SK-MEL-5 (cell line): ENCODE measurements around the gene RNU2-63P. TPM values are rescaled to one million over a fixed set of nuclear protein-coding genes. Genes with fewer than 3 reads are reported as not detected.
"Not testable (repeated sequence)": the region's sequence is repeated elsewhere in the genome, so short reads cannot be mapped to it uniquely, and the experiment has no call there.

Experiments used
- DNase-seq: peaks from one replicate; pipeline ENCODE4 v3.0.0-alpha.2; 2016; ENCODE audit warnings: low read depth, low spot score
- in situ Hi-C: cut with HindIII; loops from 2 replicates; pipeline ENCODE4 v1.10.0; 2016; ENCODE audit warnings: low sequenced_read_pairs, high pct_unique_total_duplicates, low pct_unique_long_range_greater_than_20kb
- polyA plus RNA-seq, 2 experiments: library from polyadenylated mRNA; depleted of rRNA; stranded (reverse); fragments of >200 nt; gene quantifications; 2 replicates each; pipeline ENCODE4 v1.2.3, GENCODE V29; 2015
- total RNA-seq: library from RNA; depleted of rRNA; stranded (reverse); fragments of >200 nt; shearing (Covaris generic); gene quantifications from 2 replicates; pipeline ENCODE4 v1.2.3, GENCODE V29; 2014; rRNA removed

Gene RNU2-63P
- not detected in 2 replicates for total RNA-seq
- not detected in 2 replicates for polyA plus RNA-seq (2015; cell fraction: cytosol; rRNA removed)
- polyA plus RNA-seq (2015; cell fraction: nucleus; rRNA removed): not detected in 2 replicates

GRCh38 chr2:88016086-88016959 is at the start of gene RNU2-63P:
Gene RNU2-63P, minus strand, starts transcription at chr2:88016547.
- DNase-seq: peak; percentile 39
- in situ Hi-C loops: no loop called here

- DNase-seq: no peak
- in situ Hi-C loops: no loop called here
These were observed 44.9 kb upstream of the RNU2-63P start for GRCh38 chr2:88061295-88061694.

GRCh38 chr2:88060907-88061275 is 44.5 kb upstream of the RNU2-63P start:
- in situ Hi-C loops: no loop called here
- no peak for DNase-seq

- peak; percentile 75 for DNase-seq
- in situ Hi-C loops: no loop called here
These were observed 43.9 kb upstream of the RNU2-63P start for GRCh38 chr2:88059979-88060906.

- in situ Hi-C loops: no loop called here
- no peak for DNase-seq
These were observed 41.8 kb upstream of the RNU2-63P start for GRCh38 chr2:88058191-88058590.

GRCh38 chr2:88057437-88057844 is 41.1 kb upstream of the RNU2-63P start:
- in situ Hi-C loops: no loop called here
- DNase-seq: no peak

GRCh38 chr2:88055371-88056128 is 39.2 kb upstream of the RNU2-63P start, which contains the start of gene KRCC1:
Gene KRCC1, minus strand, starts transcription at chr2:88055783. Its CDS starts 27,220 bp downstream, at chr2:88028563.
- DNase-seq: peak; percentile 96
- in situ Hi-C loops: no loop called here

GRCh38 chr2:88054782-88055370 is 38.5 kb upstream of the RNU2-63P start:
- DNase-seq: peak; percentile 41
- in situ Hi-C loops: no loop called here

GRCh38 chr2:88053934-88054781 is 37.8 kb upstream of the RNU2-63P start:
- DNase-seq: no peak
- in situ Hi-C loops: no loop called here

GRCh38 chr2:88053296-88053695 is 36.9 kb upstream of the RNU2-63P start:
- DNase-seq: no peak
- in situ Hi-C loops: no loop called here

- in situ Hi-C loops: no loop called here
- DNase-seq: no peak
These were observed 35.4 kb upstream of the RNU2-63P start for GRCh38 chr2:88051792-88052191.

GRCh38 chr2:88049622-88050021 is 33.3 kb upstream of the RNU2-63P start:
- DNase-seq: no peak
- in situ Hi-C loops: no loop called here

GRCh38 chr2:88048541-88048940 is 32.2 kb upstream of the RNU2-63P start:
- in situ Hi-C loops: no loop called here
- peak; percentile 96 for DNase-seq

GRCh38 chr2:88045561-88045960 is 29.2 kb upstream of the RNU2-63P start:
- in situ Hi-C loops, DNase-seq: not testable (repeated sequence)

- DNase-seq: no peak
- in situ Hi-C loops: no loop called here
These were observed 26.1 kb upstream of the RNU2-63P start for GRCh38 chr2:88042476-88042875.
